ENCODE data around the gene SSB.

GRCh38 chr2:169803480-169803879 is 4.8 kb downstream of the SSB start:
- TF ChIP-seq CTCF (IDR thresholded peaks at IDR 0.05; ENCODE audit: low read depth, low read length) = no peak
- no peak for TF ChIP-seq EZH2phosphoT487 (IDR thresholded peaks at IDR 0.05; ENCODE audit: low read depth)

All from OCI-LY3 (cell line).